NCI-H2227 treated with DMSO at 0.1 percent for 48 hours (cell line): ENCODE data around the gene POFUT2.

Source experiments
- DNase-seq: peaks from one replicate; lab custom pipeline; 2025; lab: John Stamatoyannopoulos, UW

The POFUT2 gene

DNA sequence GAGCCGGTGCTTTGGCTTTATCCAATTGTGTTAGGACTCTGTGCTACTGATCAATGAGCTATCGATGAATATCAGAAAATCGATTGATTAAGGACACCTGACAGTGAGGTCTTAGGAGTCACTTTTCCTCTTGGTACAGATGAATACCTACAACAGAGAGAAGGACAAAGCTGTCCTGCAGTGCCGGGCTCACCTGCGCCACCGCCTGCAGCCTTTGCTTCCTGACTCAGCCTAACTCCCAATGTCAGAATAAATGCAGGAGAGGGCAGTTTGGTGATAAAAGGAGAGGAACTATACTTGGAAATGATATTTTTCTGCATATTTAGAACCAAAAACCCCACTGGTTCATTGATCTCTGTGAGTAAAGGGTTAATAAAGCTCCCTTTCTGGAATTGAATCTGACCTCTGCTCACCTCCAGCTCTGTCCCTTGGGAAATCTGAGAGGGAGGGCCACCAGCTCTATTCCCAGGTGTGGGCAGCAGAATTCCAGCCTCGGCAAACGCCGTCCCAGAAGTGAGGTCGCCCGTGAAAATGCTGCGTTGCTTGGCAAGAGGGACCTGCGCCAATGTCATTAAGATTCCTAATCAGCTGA, 39.3 kb downstream of the POFUT2 start:
- DNase-seq, result no peak

DNA sequence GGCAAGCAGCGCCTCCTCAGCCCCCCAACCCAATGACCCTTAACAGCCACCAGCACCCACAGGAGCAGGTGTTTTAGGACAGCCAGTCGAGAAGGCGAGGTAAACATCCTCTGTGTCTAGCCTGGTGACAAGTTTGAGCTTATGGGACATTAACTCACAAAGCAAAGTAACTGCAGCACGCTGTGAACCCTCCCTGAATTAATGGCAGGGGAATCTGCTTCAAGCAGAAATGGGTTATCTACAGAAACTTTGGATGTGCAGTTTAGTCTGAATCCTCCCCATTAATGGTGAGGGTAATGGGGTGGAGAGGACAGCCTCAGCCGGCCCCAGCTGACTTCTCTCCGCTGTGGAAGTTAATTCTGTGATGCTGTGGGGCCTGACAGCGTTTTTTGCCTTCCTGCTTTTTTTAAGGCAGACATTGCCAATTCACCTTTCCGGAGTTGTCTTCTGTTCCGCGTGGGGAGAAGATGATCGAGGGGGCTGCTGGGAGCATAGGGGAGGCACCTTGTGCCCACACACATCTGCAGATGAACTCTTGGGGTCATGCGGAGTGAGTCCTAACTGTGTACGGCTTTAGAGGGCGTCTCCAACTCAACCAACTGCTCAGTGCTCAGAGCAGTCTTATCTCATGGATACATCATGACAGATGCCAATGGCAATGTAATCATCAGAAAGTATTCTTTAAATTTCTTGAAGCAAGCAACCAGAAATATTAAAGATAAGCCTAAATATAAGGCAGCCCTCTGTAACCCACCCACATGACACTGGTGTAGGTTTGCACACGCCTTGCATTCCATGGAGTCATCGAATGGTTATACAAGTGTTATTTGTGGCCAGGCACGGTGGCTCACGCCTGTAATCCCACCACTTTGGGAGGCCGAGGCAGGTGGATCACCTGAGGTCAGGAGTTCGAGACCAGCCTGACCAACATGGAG, 41.0 kb downstream of the POFUT2 start:
- DNase-seq, result no peak

DNA sequence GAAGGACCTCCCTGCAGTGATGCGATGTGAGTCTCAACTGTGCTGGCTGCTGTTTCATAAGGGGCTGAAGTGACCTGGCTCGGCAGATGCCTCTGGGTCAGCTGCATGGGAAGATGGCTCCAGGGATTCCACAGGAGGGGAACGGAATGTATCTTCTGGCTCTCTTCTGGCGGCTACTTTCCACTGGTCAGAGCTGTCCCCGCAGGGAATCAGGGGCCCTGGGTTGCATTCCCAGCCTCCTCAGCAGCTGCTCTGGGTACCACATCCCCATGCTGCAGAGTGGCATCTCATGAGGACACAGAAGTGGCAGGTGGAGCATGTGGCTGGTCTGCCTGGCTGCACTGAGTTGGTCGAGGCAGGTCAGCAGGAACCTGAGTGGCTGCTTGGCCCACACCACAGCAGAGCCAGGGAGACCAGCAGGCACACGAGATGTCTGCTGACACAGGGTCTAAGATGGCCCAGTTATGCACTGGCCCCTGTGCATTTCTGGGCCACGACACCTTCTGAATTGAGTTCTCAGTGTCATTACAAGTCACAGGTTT, 42.8 kb downstream of the POFUT2 start:
- DNase-seq, result no peak

DNA sequence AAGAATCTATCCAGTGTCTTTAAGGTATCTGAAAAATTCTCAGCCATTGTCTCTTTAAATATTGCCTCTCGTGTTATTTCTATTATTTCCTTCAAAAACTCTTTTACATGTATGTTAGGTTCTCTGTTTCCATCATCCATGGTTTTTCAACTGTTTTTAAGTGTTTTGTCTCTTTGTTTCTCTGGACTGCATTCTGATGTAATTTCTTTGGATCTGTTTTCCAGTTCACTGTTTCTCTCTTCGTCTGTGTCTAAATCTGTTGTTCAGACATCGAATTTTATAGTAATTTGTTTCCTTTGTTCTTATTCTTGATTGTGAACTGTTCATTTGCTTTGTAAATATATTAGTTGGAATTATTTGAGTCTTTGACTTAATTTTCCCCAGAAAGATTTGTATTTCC, 44.1 kb downstream of the POFUT2 start:
- DNase-seq, result no peak

DNA sequence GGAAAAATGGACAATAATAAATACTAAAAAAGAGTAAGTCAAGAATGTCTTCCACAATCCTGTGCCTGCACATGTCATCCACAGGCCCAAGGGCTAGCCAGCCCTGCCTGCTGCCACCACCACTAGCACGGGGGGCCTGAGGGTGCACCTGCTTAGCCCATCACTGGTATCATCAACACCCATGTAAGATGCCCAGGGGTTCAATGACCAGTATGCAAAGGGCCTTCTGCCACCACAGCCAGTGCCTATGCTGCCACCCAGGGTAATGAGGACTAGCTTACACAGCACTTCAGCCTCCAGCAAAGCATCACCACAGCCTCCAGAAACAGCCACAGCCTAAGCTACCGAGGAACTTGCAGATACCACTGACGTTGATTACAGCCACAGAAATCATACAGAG, 46.3 kb downstream of the POFUT2 start:
- DNase-seq, result no peak

DNA sequence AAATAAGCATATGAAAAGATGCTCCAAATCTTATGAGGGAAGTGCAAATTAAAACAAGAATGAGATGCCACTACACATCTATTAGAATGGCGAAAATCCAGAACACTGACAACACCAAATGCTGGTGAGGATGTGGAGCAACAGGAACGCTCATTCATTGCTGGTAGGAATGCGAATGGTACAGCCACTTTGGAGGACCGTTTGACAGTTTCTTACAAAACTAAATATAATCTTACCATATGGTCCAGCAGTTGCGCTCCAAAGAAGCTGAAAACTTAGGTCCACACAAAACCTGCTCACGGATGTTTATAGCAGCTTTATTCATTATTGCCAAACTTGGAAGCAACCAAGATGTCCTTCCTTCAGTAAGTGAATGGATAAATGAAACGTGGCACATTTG, 50.3 kb downstream of the POFUT2 start:
- no peak for DNase-seq

DNA sequence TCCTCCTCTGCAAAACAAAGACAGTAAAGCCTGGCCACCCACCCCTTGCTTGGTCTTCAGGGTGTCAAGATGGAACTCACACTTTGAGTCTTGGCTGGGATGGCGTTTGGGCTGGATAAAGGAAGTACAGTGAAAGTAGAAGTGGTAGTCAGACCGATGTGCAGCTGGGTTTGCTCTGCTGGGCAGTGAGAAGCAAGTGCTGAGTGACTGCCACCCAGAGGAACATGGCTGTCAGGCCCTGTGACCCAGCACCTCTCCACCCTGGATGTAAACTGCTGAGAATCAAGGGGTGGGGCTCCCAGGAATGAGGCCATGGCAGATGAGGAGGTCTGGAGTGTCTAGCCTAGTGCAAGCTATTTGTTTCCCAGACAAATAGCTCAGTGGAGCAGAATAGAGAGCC, 51.2 kb downstream of the POFUT2 start:
- DNase-seq, result no peak

DNA sequence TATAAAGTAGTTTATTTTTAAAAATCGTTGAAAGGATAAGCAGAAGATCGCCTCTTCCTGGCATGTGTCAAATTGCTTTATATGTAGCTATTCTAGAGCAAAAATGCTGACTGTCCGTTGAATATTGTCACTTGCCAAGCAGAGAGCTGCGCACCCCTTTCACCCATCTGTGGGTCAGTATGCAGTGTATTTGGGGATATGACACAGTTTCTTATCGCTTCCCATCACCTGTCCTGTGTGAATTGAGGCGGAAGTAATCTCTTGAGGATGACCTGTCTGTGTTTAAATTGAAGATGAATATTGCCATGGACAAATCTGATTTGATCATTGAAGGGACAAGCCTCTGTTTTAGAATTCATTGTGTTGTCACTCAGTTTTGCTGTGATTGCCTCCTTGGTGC, 52.2 kb downstream of the POFUT2 start:
- no peak for DNase-seq

DNA sequence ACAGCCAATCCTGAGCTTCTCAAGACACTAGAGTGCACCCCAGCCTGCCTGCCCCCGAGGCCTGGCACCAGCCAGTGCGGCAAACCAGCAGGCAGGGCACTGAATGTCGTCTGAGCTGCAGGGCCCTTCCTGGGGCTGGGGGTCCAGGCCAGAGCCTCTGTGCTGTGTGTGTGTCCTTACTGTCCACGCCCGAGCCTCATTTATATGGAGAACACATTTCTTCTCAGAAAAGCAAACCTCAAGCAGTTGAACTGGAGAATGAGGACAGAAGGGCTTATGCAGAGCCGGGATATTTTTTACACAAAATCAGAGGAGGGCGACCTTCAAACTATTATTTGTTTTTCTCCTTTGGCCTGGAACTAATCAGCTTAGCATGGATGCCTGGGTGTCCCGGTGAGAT, 52.7 kb downstream of the POFUT2 start:
- no peak for DNase-seq

DNA sequence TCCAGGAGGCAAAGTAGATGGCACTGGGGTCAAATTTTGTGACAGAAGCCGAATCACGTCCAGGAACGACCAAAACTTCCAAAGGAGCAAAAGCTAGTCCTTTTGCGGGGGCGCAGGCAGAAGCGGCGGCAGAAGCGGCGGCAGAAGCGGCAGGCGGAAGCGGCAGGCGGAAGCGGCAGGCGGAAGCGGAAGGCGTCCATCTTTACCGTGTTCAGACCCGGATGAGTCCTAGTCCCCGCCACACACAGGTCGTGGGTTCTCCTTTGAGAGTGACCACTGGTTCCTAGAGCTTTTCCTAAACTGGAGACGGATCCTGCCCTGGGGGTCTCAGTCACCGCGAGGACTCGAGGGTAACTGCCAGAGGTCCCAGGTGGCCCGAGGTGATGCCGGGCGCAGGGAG, 53.6 kb downstream of the POFUT2 start:
- no peak for DNase-seq

DNA sequence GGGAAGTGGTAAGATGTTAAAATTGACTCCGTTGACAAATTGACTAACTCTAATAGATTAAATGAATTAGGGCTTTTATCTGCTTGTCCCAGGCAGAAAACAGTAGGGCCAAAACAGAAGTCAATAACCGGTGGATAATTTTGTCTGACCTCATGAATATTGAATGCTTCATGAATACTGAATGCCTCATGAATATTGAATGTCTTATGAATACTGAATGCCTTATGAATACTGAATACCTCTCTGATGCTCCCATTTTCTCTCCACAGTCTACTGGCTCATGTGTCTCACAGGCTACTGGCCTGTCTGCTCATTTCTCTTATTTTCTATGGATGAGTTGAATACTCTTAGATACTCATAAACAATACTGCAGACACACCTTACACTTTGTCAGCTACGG, 56.0 kb downstream of the POFUT2 start:
- no peak for DNase-seq

DNA sequence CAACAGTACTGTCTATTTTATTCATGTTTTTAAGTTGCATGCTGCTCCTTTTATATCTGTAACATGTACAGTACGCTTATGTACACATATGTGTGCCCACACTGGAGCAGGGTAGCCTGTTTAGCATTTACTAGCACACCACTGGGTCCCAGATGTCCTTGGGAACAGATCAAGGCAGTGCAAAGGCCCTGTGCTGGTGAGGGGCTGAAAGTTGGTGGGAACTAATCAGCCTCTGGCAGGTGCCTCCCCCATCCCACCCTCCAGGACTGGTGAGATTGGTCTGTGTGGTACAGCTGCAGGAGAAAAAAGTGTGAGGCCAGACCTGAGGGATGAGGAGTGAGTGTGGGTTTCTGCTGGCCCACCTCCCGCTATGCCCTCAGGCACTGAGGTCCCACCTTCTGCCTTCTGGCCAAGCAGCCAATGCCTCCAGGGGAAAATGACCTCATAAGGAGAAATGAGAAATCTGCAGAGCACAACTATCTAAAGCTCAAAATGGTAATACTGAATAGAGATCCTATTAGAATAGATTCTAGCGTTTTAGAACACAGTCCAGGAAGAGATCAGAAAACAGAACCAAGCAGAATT, 58.9 kb downstream of the POFUT2 start:
- no peak for DNase-seq

DNA sequence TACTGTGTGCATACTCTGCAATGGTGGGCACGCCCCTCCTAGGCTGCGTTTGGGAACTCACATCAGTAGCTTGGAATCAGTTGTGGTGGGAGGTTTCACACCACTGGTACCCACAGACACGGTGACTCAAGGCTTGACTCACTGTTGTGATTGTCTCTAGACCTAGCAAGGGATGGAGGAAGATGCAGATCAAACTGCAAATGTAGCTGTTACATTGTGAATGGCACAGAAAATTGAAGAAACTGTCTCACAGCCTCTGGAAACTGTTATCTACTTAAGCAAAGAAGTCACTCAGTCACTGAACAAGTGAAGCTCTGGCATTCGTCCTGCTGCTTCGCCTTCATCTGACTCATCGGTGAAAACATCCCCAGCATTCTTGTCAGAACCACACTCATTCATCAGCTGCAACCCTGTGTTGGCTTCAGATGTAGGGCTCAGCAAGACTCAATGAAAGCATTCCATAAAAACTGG, 59.5 kb downstream of the POFUT2 start:
- no peak for DNase-seq

DNA sequence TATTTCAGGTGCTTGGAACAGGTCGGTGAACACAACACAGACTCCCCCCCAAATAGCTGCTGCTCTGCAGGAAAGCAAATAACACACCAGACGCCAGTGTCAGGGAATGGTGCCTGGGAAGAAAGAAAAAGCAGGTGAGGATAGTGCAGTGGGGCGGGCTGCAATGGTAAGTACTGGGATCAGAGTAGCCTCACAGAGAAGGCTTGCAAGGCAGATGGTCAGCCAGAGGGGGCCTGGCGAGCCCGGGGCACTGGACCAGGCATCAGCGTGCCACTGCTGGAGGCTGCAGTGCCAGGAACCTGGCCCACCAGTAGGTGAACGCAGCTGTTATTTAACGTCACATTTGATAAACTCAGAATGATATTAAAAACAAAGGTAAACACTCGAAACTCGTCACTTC, 60.0 kb downstream of the POFUT2 start:
- DNase-seq, result no peak

DNA sequence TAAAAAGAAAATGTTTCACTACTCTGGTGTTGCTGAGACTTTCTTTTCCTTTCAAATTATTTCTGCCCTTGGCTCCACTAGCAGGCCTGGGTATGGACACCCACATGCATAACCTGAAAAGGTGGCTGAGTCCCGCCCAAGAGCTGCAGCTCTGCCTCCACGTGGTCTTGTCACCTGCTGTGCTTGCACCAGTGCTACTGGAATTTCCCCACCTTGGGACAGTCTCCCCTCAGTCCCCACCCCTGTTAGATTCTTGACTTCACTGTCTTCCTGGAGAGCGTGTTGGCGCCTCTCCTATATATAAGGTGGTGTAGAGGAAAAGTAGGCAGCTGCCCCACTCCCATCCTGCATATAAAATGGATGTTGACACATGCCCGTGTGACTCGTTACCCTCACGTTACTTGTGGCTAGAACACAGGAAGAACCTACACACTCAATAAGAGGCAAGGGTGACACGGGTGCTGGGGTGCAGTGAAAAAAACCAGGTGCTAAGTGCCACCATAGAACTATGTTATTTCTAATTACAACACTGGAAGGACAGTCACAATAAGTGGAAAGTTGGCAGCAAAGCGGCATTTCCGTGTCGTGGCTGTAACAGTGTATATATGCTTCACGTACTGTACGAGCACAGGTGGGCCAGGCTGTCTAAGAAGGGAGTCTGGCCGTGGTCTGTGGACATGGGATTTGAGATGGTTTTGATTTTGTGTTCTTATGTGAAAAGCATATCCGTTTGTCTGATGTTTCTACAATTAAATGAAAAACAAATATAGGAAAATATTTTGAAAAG, 61.0 kb downstream of the POFUT2 start:
- no peak for DNase-seq

DNA sequence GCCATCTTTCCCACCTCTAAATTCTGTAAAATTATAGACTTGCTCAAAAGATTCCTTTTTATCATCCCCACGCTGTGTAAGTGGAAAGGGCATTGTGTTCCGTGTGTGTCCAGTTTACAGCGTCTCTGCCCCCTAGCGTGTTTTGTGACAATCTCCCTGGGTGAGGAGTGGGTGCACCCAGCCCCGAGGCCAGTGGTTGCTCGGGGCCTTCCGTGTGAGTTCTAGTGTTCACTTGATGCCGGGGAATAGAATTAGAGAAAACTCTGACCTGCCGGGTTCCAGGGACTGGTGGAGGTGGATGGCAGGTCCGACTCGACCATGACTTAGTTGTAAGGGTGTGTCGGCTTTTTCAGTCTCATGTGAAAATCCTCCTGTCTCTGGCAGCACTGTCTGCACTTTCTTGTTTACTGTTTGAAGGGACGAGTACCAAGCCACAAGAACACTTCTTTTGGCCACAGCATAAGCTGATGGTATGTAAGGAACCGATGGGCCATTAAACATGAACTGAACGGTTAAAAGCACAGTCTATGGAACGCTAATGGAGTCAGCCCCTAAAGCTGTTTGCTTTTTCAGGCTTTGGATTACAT, 61.9 kb downstream of the POFUT2 start:
- no peak for DNase-seq

DNA sequence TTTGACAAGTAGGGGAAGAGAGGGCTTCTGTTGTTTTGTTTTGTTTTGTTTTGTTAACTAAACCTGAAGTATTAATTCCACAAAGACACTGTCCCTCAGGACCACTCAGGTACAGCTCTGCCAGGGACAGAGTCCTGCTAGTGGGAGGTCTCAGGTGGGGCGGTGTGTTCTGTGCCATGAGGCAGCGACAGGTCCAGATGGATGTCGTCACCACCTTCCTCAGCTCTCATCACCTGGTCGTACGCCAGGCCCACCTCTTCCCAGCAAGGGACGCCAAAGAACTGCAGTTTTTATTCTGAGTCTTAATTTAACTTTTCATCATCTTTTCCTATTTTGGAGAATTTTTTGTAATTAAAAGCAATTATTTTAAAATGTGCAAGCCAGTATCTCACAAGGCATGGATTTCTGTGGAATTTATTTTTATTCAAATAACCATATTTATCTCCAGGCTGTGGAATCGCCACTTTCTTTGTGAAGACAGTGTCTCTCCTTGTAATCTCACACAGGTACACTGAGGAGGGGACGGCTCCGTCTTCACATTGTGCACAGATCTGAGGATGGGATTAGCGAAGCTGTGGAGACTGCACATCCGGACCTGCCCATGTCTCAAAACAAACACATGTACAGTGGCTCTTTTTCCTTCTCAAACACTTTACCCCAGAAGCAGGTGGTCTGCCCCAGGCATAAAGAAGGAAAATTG, 62.5 kb downstream of the POFUT2 start:
- no peak for DNase-seq

DNA sequence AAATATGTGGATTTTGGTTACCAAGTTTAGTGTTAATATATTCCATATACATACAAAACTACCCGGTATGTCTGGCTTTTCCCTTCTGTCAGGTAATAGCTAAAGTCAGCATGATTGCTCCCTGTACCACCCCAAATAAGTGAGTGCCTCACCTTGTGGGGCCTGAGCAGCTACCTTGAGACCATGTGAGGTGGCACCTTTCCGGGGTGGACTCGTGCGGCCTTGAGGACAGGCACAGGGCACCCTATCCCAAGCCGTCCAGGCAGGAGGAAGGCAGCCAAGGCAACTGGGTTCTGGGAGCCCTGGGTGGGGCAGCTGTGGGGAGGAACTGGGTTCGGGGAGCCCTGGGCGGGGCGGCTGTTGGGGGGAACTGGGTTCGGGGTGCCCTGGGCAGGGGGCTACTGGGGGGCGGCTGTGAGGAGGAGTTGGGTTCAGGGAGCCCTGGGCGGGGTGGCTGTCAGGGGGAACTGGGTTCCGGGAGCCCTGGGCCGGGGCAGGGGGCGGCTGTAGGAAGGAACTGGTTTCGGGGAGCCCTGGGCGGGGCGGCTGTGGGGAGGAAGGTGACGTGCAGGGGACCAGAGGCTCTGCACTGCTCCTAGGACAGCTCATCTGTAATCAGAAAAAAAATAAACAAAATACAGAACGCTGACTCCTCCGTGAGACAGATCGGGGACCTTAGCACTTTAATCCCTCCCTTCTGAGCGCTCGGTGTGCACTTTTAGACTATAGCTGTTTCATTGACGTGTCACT, 63.3 kb downstream of the POFUT2 start:
- DNase-seq, result no peak

DNA sequence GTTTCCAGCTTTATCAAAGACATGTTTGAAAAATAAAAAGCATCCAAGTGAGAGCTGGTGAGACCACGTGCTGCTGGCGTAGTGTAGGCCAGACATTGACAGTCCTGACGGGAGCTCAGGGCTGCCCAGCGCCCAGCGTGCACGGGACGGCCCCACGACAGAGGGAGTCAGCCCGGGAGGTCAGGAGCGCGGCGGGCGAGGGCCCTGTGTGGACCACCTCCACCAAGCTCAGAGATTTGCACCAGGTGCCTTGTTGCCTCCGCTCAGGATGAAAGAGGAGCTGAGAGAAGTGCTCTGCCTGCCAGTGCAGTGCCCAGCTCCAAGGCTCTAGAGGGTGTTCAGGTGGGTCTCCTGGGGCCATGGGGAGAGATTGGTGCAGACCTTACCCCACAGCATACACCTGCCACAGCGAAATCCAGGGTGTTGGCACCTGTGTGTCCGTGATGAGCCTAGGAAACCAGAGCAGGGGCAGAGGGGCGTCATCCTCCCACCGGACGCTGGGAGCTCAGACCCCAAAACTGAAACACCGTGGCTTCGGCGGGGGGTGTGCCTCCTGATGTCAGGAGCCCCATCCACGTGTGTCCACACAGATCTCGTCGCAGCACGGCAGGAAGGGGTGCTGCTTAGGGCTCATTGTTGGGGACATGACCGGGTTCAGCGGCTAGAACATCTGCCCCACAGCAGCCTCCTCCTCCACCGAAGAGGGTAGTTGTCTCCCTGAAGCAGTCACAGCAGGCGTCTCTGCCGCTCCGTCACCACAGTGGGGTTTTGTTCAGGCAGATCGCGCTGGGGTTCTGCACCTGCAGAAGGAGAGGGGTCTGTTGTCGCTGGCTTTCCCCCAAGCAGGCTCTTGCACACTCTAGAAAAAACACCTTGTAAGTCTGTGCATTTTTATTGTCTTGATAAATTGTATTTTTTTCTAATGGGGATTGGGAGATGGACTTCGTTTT, 64.2 kb downstream of the POFUT2 start:
- DNase-seq, result no peak
